AG04449 (cell line): ENCODE results near the gene RPL9.

ENCODE experiments used
- CTCF ChIA-PET: fragments of 350-600 bp; formaldehyde crosslinking; extraction: SDS; loops from one replicate; lab custom pipeline; 2021; ENCODE audit warnings: antibody characterized with exemption; lab: Yijun Ruan, JAX
- POLR2A ChIA-PET: fragments of 400-600, 350-600 bp; formaldehyde crosslinking; extraction: SDS; loops from one replicate; lab custom pipeline; 2020; ENCODE audit warnings: antibody characterized with exemption, inconsistent platforms; lab: Yijun Ruan, JAX
- DNase-seq: peaks from one replicate; pipeline ENCODE4 v3.0.0-alpha.2; 2010; ENCODE audit warnings: low read depth, low spot score
- H3K4me3 ChIP-seq: 2 replicates; pipeline ENCODE4 v1.5.1; 2011; ENCODE audit warnings: low read depth, mild to moderate bottlenecking, control low read depth, low read length
- CTCF ChIP-seq: IDR thresholded peaks from one replicate; pipeline ENCODE4 v1.5.1; 2011; ENCODE audit warnings: mild to moderate bottlenecking, moderate library complexity, low read length, control low read depth, inconsistent platforms; ENCODE audit not compliant: insufficient read depth; ENCODE audit errors: missing control alignments

Gene RPL9

GRCh38 chr4:39451423-39452023, 7.2 kb downstream of the RPL9 start:
- TF ChIP-seq CTCF, result no peak
- POLR2A ChIA-PET, result interaction anchor here (0.6 to 0.7 kb wide), 2 partner anchors 9 to 161 kb away, joined by 3 read pairs; no protein-coding TSS in a partner anchor
- no peak for DNase-seq
- CTCF ChIA-PET, result interaction anchor here (1.3 kb wide), 1 partner anchor 18 kb away, joined by 3 read pairs; no protein-coding TSS in a partner anchor
- H3K4me3 ChIP-seq, result no peak overlapping the region

GRCh38 chr4:39450618-39451017, 8.1 kb downstream of the RPL9 start:
- no peak for DNase-seq
- ChIA-PET CTCF (interaction anchor here (0.6 to 1.4 kb wide), 2 partner anchors 15 to 691 kb away, joined by 3 read pairs; no protein-coding TSS in a partner anchor), POLR2A (interaction anchor here (0.7 kb wide), 1 partner anchor 10 kb away, joined by 3 read pairs; no protein-coding TSS in a partner anchor)
- H3K4me3 ChIP-seq, result no peak overlapping the region
- TF ChIP-seq CTCF, result no peak

- H3K4me3 ChIP-seq, result peak overlapping the region; percentile 25
- POLR2A ChIA-PET, result interaction anchor here (0.7 to 1.5 kb wide), 2 partner anchors 12 to 82 kb away, joined by 3 to 4 read pairs; partner anchors contain the start of genes LIAS and RPL9
Measured at GRCh38 chr4:39446842-39447573, 11.7 kb downstream of the RPL9 start.

GRCh38 chr4:39446483-39446841, 12.3 kb downstream of the RPL9 start:
- POLR2A ChIA-PET, result interaction anchor here (1.5 kb wide), 1 partner anchor 12 kb away, joined by 4 read pairs; the partner anchor contains the start of genes LIAS and RPL9
- CTCF ChIA-PET, result no interaction called here
- no peak for TF ChIP-seq CTCF
- H3K4me3 ChIP-seq, result no peak overlapping the region
- no peak for DNase-seq

More at GRCh38 chr4:39446842-39447573, 11.7 kb downstream of the RPL9 start:
- TF ChIP-seq CTCF, result peak; percentile 24
- CTCF ChIA-PET, result interaction anchor here (2.3 kb wide), 1 partner anchor 11 kb away, joined by 7 read pairs; no protein-coding TSS in a partner anchor
- DNase-seq, result no peak

- no peak for DNase-seq
- ChIA-PET CTCF (no interaction called here), POLR2A (no interaction called here)
- TF ChIP-seq CTCF, result no peak
- no peak overlapping the region for H3K4me3 ChIP-seq
Measured at GRCh38 chr4:39442998-39443397, 15.7 kb downstream of the RPL9 start.

GRCh38 chr4:39441593-39441992, 17.1 kb downstream of the RPL9 start:
- POLR2A ChIA-PET, result no interaction called here
- TF ChIP-seq CTCF, result no peak
- no peak for DNase-seq
- CTCF ChIA-PET, result no interaction called here
- no peak overlapping the region for H3K4me3 ChIP-seq
